ENCODE data around the gene BBC3. TPM values are rescaled to one million over a fixed set of nuclear protein-coding genes. Genes with fewer than 3 reads are reported as not detected.

Gene BBC3
- polyA plus RNA-seq, 1 donor (not counting 4 experiments of a cell fraction or from before 2014, with no cell fraction given), result 1.1 TPM

- H2AFZ ChIP-seq (ENCODE audit: control insufficient read depth, low read length), result no peak overlapping the region
- no peak overlapping the region for H3K4me3 ChIP-seq (ENCODE audit: control insufficient read depth in 2 of 3, extremely low read depth in 1 of 3, insufficient read depth in 2 of 3, low read depth in 1 of 3, low read length in 3 of 3)
- peak overlapping the region; percentile 44 for H3K4me2 ChIP-seq (ENCODE audit: control insufficient read depth, extremely low read depth, insufficient read depth, low read depth, low read length)
- dilution Hi-C loops (cut with MboI; ENCODE audit: extremely low pct_ligation_motif_present, low sequenced_read_pairs), result no loop called here
- peaks cover 2 to 21% of the 10 kb centered on the region in 2 experiments for H3K36me3 ChIP-seq (ENCODE audit: control insufficient read depth in 2 of 2, extremely low read depth in 1 of 2, insufficient read depth in 2 of 2, low read length in 2 of 2)
- H3K79me2 ChIP-seq (ENCODE audit: control insufficient read depth, insufficient read depth, low read length), result peaks cover 2% of the 10 kb centered on the region
- H3K9me3 ChIP-seq (ENCODE audit: control insufficient read depth, low read depth, low read length), result no peaks in the 10 kb centered on the region
- no peaks in the 10 kb centered on the region for H3K27me3 ChIP-seq (ENCODE audit: control insufficient read depth, extremely low read depth, insufficient read depth, low read length)
- no peak overlapping the region for H3K9ac ChIP-seq (ENCODE audit: control insufficient read depth, extremely low read depth, insufficient read depth, low read length)
- peaks cover 2% of the 10 kb centered on the region for H3K9me1 ChIP-seq (ENCODE audit: control insufficient read depth, extremely low read depth, insufficient read depth, low read length)
- TF ChIP-seq EZH2 (IDR thresholded peaks at IDR 0.05; ENCODE audit: low read length) (no peak), CTCF (optimal IDR thresholded peaks at IDR 0.05 in 1 of 3, IDR thresholded peaks at IDR 0.05 in 1 of 3, conservative IDR thresholded peaks at IDR 0.05 in 1 of 3; ENCODE audit: extremely low read depth in 1 of 3, insufficient read depth in 2 of 3, low read length in 3 of 3) (no peak)
- FAIRE-seq (peak; percentile 49), DNase-seq (ENCODE audit: low read depth, low spot score) (no peak)
- peaks cover 8% of the 10 kb centered on the region for H3K4me1 ChIP-seq (ENCODE audit: control insufficient read depth, extremely low read depth, insufficient read depth, low read length)
- H3K27ac ChIP-seq (ENCODE audit: control insufficient read depth, insufficient read depth, low read length), result no peak overlapping the region
- H4K20me1 ChIP-seq (ENCODE audit: control insufficient read depth, extremely low read depth, insufficient read depth, low read length), result no peaks in the 10 kb centered on the region
These were observed 40.8 kb downstream of the BBC3 start for GRCh38 chr19:47190167-47190727.

GRCh38 chr19:47188507-47189033, 42.4 kb downstream of the BBC3 start:
- Histone ChIP-seq H3K4me1 (ENCODE audit: control insufficient read depth, extremely low read depth, insufficient read depth, low read length) (peaks cover 8% of the 10 kb centered on the region), H3K9ac (ENCODE audit: control insufficient read depth, extremely low read depth, insufficient read depth, low read length) (no peak overlapping the region), H3K4me3 (ENCODE audit: control insufficient read depth in 2 of 3, extremely low read depth in 1 of 3, insufficient read depth in 2 of 3, low read depth in 1 of 3, low read length in 3 of 3) (no peak overlapping the region), H3K4me2 (ENCODE audit: control insufficient read depth, extremely low read depth, insufficient read depth, low read depth, low read length) (no peak overlapping the region), H3K27ac (ENCODE audit: control insufficient read depth, insufficient read depth, low read length) (no peak overlapping the region), H2AFZ (ENCODE audit: control insufficient read depth, low read length) (no peak overlapping the region), H3K9me3 (ENCODE audit: control insufficient read depth, low read depth, low read length) (no peaks in the 10 kb centered on the region), H3K9me1 (ENCODE audit: control insufficient read depth, extremely low read depth, insufficient read depth, low read length) (peaks cover 2% of the 10 kb centered on the region), H3K36me3 (ENCODE audit: control insufficient read depth in 2 of 2, extremely low read depth in 1 of 2, insufficient read depth in 2 of 2, low read length in 2 of 2) (peaks cover 0 to 16% of the 10 kb centered on the region in 2 experiments), H4K20me1 (ENCODE audit: control insufficient read depth, extremely low read depth, insufficient read depth, low read length) (no peaks in the 10 kb centered on the region), H3K79me2 (ENCODE audit: control insufficient read depth, insufficient read depth, low read length) (peaks cover 2% of the 10 kb centered on the region), H3K27me3 (ENCODE audit: control insufficient read depth, extremely low read depth, insufficient read depth, low read length) (no peaks in the 10 kb centered on the region)
- FAIRE-seq (no peak), DNase-seq (ENCODE audit: low read depth, low spot score) (no peak)
- TF ChIP-seq EZH2 (IDR thresholded peaks at IDR 0.05; ENCODE audit: low read length) (no peak), CTCF (optimal IDR thresholded peaks at IDR 0.05 in 1 of 3, IDR thresholded peaks at IDR 0.05 in 1 of 3, conservative IDR thresholded peaks at IDR 0.05 in 1 of 3; ENCODE audit: extremely low read depth in 1 of 3, insufficient read depth in 2 of 3, low read length in 3 of 3) (no peak)
- dilution Hi-C loops (cut with MboI; ENCODE audit: extremely low pct_ligation_motif_present, low sequenced_read_pairs), result no loop called here
